Neuronal stem cell (in vitro differentiated cells): ENCODE results near the gene IFNAR2. TPM values are rescaled to one million over a fixed set of nuclear protein-coding genes. Genes with fewer than 3 reads are reported as not detected.

Experiments used
- DNase-seq: peaks from one replicate; pipeline ENCODE4 v3.0.0-alpha.2; 2013; ENCODE audit warnings: low spot score
- H2AFZ ChIP-seq: one replicate; pipeline ENCODE4 v1.6.1; 2013; ENCODE audit warnings: mild to moderate bottlenecking, low read length, inconsistent platforms
- H2AK5ac ChIP-seq: 2 replicates; pipeline ENCODE4 v1.6.1; 2013; ENCODE audit warnings: low read depth, mild to moderate bottlenecking, inconsistent platforms, low read length, moderate library complexity, mixed read lengths
- H2BK120ac ChIP-seq: 2 replicates; pipeline ENCODE4 v1.6.1; 2013; ENCODE audit warnings: low read depth, mild to moderate bottlenecking, inconsistent platforms, low read length, moderate library complexity, mixed read lengths
- H2BK12ac ChIP-seq: one replicate; pipeline ENCODE4 v1.6.1; 2013; ENCODE audit warnings: low read length, inconsistent platforms
- H2BK15ac ChIP-seq: 2 replicates; pipeline ENCODE4 v1.6.1; 2013; ENCODE audit warnings: mild to moderate bottlenecking, low read length, inconsistent platforms, mixed read lengths
- H2BK5ac ChIP-seq: one replicate; pipeline ENCODE4 v1.6.1; 2013; ENCODE audit warnings: inconsistent platforms, mild to moderate bottlenecking, low read length, moderate library complexity
- H3K14ac ChIP-seq: one replicate; pipeline ENCODE4 v1.6.1; 2013; ENCODE audit warnings: low read length, inconsistent platforms
- H3K18ac ChIP-seq: 2 replicates; pipeline ENCODE4 v1.6.1; 2013; ENCODE audit warnings: low read length, inconsistent platforms
- H3K23ac ChIP-seq: 2 replicates; pipeline ENCODE4 v1.6.1; 2013; ENCODE audit warnings: low read depth, mild to moderate bottlenecking, mixed read lengths, low read length, inconsistent platforms; ENCODE audit not compliant: poor library complexity
- H3K27ac ChIP-seq: replicated peaks from 3 replicates; pipeline ENCODE4 v1.5.1; 2013; ENCODE audit warnings: low read length, inconsistent platforms
- H3K27me3 ChIP-seq, 3 experiments: 2 replicates each; pipeline ENCODE4 v1.6.1; 2013; ENCODE audit warnings: low read length in 3 of 3, mild to moderate bottlenecking in 2 of 3, inconsistent platforms in 1 of 3, low read depth in 1 of 3, mixed read lengths in 1 of 3, moderate library complexity in 1 of 3; ENCODE audit not compliant: control insufficient read depth in 3 of 3, insufficient read depth in 3 of 3
- H3K36me3 ChIP-seq, 2 donors: replicated peaks in 1 of 2; 2 replicates each; pipeline ENCODE4 v1.6.1; 2013; ENCODE audit warnings: low read length in 2 of 2; ENCODE audit not compliant: control insufficient read depth in 2 of 2, insufficient read depth in 2 of 2
- H3K4ac ChIP-seq: 2 replicates; pipeline ENCODE4 v1.6.1; 2013; ENCODE audit warnings: inconsistent platforms, mild to moderate bottlenecking, low read length, moderate library complexity
- H3K4me1 ChIP-seq, 2 donors: 1 replicate in 1 of 2; 2 replicates in 1 of 2; pipeline ENCODE4 v1.6.1; 2013; ENCODE audit warnings: low read length in 2 of 2, low read depth in 1 of 2; ENCODE audit not compliant: control insufficient read depth in 2 of 2, insufficient read depth in 1 of 2
- H3K4me2 ChIP-seq: one replicate; pipeline ENCODE4 v1.6.1; 2013; ENCODE audit warnings: mild to moderate bottlenecking, low read length, inconsistent platforms; ENCODE audit not compliant: insufficient read depth, poor library complexity, severe bottlenecking
- H3K4me3 ChIP-seq, 2 donors: 2 replicates each; pipeline ENCODE4 v1.5.1; 2013; ENCODE audit warnings: low read length in 2 of 2, mild to moderate bottlenecking in 2 of 2, inconsistent platforms in 1 of 2, moderate library complexity in 1 of 2
- H3K79me1 ChIP-seq: one replicate; pipeline ENCODE4 v1.6.1; 2013; ENCODE audit warnings: low read depth, mild to moderate bottlenecking, inconsistent platforms, low read length, moderate library complexity
- H3K9ac ChIP-seq: one replicate; pipeline ENCODE4 v1.6.1; 2013; ENCODE audit warnings: mild to moderate bottlenecking, low read depth, low read length, inconsistent platforms; ENCODE audit not compliant: poor library complexity
- H3K9me3 ChIP-seq, 2 donors: replicated peaks in 1 of 2; 2 replicates each; pipeline versions ENCODE3 to v1.6.1; 2013; ENCODE audit warnings: low read length in 2 of 2, mild to moderate bottlenecking in 2 of 2, inconsistent platforms in 1 of 2, low read depth in 1 of 2, mixed read lengths in 1 of 2, moderate library complexity in 1 of 2; ENCODE audit not compliant: control insufficient read depth in 2 of 2, insufficient read depth in 1 of 2
- H4K8ac ChIP-seq: one replicate; pipeline ENCODE4 v1.6.1; 2013; ENCODE audit warnings: low read depth, mild to moderate bottlenecking, inconsistent platforms, low read length, moderate library complexity
- H4K91ac ChIP-seq: one replicate; pipeline ENCODE4 v1.6.1; 2013; ENCODE audit warnings: low read length, low read depth, mild to moderate bottlenecking, inconsistent platforms; ENCODE audit not compliant: poor library complexity
- WGBS, 2 donors: extraction: QIAGEN DNeasy Blood & Tissue Kit; methylation state at CpG; one replicate each; pipeline ENCODE4 v1.1.7; 2013; ENCODE audit warnings: missing lambda C conversion rate in 2 of 2, mixed read lengths in 1 of 2; ENCODE audit not compliant: insufficient read length in 2 of 2, insufficient replicate concordance in 1 of 2; ENCODE audit errors: extremely low coverage in 2 of 2; 5-methylcytosine and 5-hydroxymethylcytosine counted together
- polyA plus RNA-seq, 2 experiments: library from polyadenylated mRNA; stranded (reverse); fragments of 200-250 nt; gene quantifications; one replicate each; pipeline ENCODE4 v1.2.3, GENCODE V29; 2013

Gene IFNAR2
- polyA plus RNA-seq (2013, experiment 1 of 2) = 14.2 TPM
- polyA plus RNA-seq (2013, experiment 2 of 2) = 14.2 TPM

DNA sequence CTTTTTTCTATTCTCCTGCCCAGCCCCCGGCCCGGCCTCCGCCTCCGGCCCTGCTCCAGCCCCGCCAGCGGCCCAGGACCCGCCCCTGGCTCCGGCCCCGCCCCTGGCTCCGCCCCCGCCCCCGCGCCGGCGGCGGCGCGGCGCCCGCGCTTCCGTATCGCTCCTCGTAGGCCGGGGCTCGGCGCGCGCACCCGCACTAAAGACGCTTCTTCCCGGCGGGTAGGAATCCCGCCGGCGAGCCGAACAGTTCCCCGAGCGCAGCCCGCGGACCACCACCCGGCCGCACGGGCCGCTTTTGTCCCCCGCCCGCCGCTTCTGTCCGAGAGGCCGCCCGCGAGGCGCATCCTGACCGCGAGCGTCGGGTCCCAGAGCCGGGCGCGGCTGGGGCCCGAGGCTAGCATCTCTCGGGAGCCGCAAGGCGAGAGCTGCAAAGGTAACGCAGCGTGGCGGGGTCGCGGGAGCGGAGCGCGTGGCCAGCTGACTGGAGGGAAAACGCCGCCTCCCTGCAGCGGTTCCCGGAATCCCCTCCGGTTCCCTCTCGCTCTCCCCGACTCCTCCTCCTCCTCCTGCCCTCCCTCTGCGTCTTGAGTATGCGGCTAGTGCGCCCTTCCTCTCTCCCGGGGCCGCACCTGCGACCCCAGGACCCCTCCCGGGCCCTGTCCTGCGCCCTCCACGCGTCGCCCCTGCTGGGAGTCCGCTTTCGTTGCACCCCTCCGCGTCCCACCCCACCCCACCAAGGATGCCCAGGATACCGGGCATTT is at the start of gene IFNAR2:
IFNAR2 (plus strand) TSS at position 155 of the 761 bp plus-strand sequence. CDS start 11,985 bp downstream, outside the sequence.
- H3K4ac ChIP-seq = no peak within 1 kb of the TSS
- H2BK12ac ChIP-seq = no peak within 1 kb of the TSS
- H4K91ac ChIP-seq = no peak within 1 kb of the TSS
- peak within 1 kb of the TSS; percentile 23 for H4K8ac ChIP-seq
- WGBS, 2 donors = no CpG with 5 or more reads among the region's 95 CpGs
- peak; percentile 76 for DNase-seq
- H2BK15ac ChIP-seq = peak within 1 kb of the TSS; percentile 88
- H2BK120ac ChIP-seq = no peak within 1 kb of the TSS
- peak within 1 kb of the TSS; percentile 99 for H2AFZ ChIP-seq
- peak within 1 kb of the TSS; percentile 89 for H3K27ac ChIP-seq
- peak within 1 kb of the TSS; percentile 72 for H3K4me2 ChIP-seq
- H3K9me3 ChIP-seq = no peaks in the 10 kb centered on the region
- peaks cover 4% of the 10 kb centered on the region for H3K79me1 ChIP-seq
- H3K4me1 ChIP-seq = peaks cover 2 to 5% of the 10 kb centered on the region in 2 donors
- peak within 1 kb of the TSS; percentile 59 for H3K14ac ChIP-seq
- peaks cover 0 to 11% (median 2%) of the 10 kb centered on the region in 3 experiments for H3K27me3 ChIP-seq
- peaks cover 0 to 7% of the 10 kb centered on the region in 2 donors for H3K36me3 ChIP-seq
- H3K23ac ChIP-seq = peak within 1 kb of the TSS; percentile 94
- H3K18ac ChIP-seq = peak within 1 kb of the TSS; percentile 98
- H2AK5ac ChIP-seq = peak within 1 kb of the TSS; percentile 15
- peak within 1 kb of the TSS; percentile 85 for H2BK5ac ChIP-seq
- H3K9ac ChIP-seq = peak within 1 kb of the TSS; percentile 90
- H3K4me3 ChIP-seq = peak within 1 kb of the TSS; percentile 84 to 100

DNA sequence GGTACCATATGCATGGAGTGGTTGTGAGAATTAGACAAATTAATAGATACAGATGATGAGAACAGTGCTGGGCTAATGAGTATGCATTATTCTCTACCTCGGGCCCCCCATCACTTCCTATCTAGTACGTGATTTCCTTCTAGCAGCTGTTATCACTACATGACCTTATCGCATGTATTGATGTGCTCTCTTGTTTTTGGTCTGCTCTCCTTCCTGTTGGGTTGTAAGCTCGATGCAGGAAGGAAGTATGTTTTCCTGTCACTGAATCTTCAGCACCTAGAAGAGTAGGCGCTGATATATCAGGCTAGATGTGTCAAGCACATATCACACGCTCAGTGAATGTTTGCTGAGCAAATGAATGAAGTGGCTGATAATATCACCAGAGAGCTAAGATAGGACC is 43.9 kb upstream of the IFNAR2 start:
- no peaks in the 10 kb centered on the region for H3K9me3 ChIP-seq
- H3K27me3 ChIP-seq = peaks cover 0 to 28% (median 0%) of the 10 kb centered on the region in 3 experiments
- H3K4me2 ChIP-seq = no peak overlapping the region
- no peak overlapping the region for H3K14ac ChIP-seq
- H4K8ac ChIP-seq = no peak overlapping the region
- no peak overlapping the region for H2BK120ac ChIP-seq
- H2BK15ac ChIP-seq = no peak overlapping the region
- no peak overlapping the region for H3K4me3 ChIP-seq
- H3K18ac ChIP-seq = no peak overlapping the region
- H2BK5ac ChIP-seq = no peak overlapping the region
- no peak overlapping the region for H2AFZ ChIP-seq
- no peaks in the 10 kb centered on the region for H3K36me3 ChIP-seq
- H3K23ac ChIP-seq = no peak overlapping the region
- no peak overlapping the region for H4K91ac ChIP-seq
- H3K4me1 ChIP-seq = no peaks in the 10 kb centered on the region
- no peaks in the 10 kb centered on the region for H3K79me1 ChIP-seq
- DNase-seq = no peak
- no peak overlapping the region for H3K9ac ChIP-seq
- no peak overlapping the region for H3K4ac ChIP-seq
- H2BK12ac ChIP-seq = no peak overlapping the region
- H3K27ac ChIP-seq = no peak overlapping the region
- H2AK5ac ChIP-seq = no peak overlapping the region
- no CpG with 5 or more reads among the region's 6 CpGs for WGBS, 2 donors

DNA sequence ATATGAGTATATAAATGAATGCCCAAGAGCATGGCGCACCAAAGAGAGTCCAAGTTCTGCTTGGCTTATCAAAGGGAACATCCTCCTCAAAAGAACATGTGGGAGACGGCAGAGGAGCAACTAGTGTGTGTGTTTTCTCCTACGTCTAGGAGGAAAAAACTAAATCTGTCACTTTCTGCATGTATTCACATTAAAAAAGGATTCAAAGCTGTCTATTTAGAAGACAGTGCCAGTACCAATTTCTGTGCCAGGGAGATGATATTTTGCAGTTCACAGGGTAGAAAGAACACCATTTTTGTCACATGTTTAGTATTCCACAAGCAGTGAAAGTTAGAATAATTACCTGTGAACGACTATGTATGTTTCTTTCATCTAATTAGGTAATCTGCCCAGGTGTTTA is 42.5 kb upstream of the IFNAR2 start:
- H3K4me1 ChIP-seq = no peaks in the 10 kb centered on the region
- H3K36me3 ChIP-seq = no peaks in the 10 kb centered on the region
- H3K9me3 ChIP-seq = peaks cover 0 to 3% of the 10 kb centered on the region in 2 donors
- H2AK5ac ChIP-seq = no peak overlapping the region
- H3K4ac ChIP-seq = no peak overlapping the region
- H3K27me3 ChIP-seq = peaks cover 0 to 35% (median 0%) of the 10 kb centered on the region in 3 experiments
- WGBS, 2 donors = no CpG with 5 or more reads among the region's 4 CpGs
- no peaks in the 10 kb centered on the region for H3K79me1 ChIP-seq
- H2BK120ac ChIP-seq = no peak overlapping the region
- no peak overlapping the region for H3K14ac ChIP-seq
- no peak overlapping the region for H4K8ac ChIP-seq
- no peak overlapping the region for H2AFZ ChIP-seq
- no peak overlapping the region for H3K4me2 ChIP-seq
- H3K9ac ChIP-seq = no peak overlapping the region
- no peak overlapping the region for H3K27ac ChIP-seq
- H4K91ac ChIP-seq = no peak overlapping the region
- H3K18ac ChIP-seq = no peak overlapping the region
- H2BK5ac ChIP-seq = no peak overlapping the region
- DNase-seq = no peak
- H3K23ac ChIP-seq = no peak overlapping the region
- no peak overlapping the region for H3K4me3 ChIP-seq
- no peak overlapping the region for H2BK12ac ChIP-seq
- no peak overlapping the region for H2BK15ac ChIP-seq

DNA sequence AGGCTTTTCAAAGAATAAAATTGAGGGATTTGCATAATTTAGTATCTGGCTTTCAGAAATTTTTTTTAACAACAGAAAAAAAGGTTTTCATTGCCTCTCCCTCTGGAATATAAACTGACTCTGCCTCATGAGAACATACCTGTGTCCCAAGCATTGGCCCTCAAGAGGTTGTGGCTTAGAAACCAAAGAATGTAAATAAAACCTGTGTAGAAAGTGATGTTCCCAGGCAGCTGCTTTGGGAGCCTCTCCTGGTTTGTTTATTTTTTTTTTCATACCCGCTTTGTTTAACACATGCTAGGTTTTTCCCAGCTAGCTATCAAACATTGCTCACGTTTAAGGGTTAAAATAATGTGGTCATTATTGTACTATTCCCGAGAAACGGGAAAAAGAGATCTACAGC is 40.5 kb upstream of the IFNAR2 start:
- Histone ChIP-seq H3K4me3 (no peak overlapping the region), H3K27ac (no peak overlapping the region), H2BK120ac (no peak overlapping the region), H4K91ac (no peak overlapping the region), H3K4ac (no peak overlapping the region), H4K8ac (no peak overlapping the region), H2AK5ac (no peak overlapping the region), H2BK12ac (no peak overlapping the region), H3K36me3 (no peaks in the 10 kb centered on the region), H3K23ac (no peak overlapping the region), H3K9me3 (peaks cover 0 to 3% of the 10 kb centered on the region in 2 donors), H2BK5ac (no peak overlapping the region), H3K18ac (no peak overlapping the region), H3K14ac (no peak overlapping the region), H2BK15ac (no peak overlapping the region), H3K9ac (no peak overlapping the region), H2AFZ (no peak overlapping the region), H3K27me3 (peaks cover 0 to 30% (median 0%) of the 10 kb centered on the region in 3 experiments), H3K79me1 (no peaks in the 10 kb centered on the region), H3K4me1 (no peaks in the 10 kb centered on the region), H3K4me2 (no peak overlapping the region)
- WGBS, 2 donors = no CpG with 5 or more reads among the region's 4 CpGs
- DNase-seq = no peak
